ENCODE data around the gene NOSTRIN.

GRCh38 chr2:168793596-168793995 is 8.8 kb upstream of the NOSTRIN start:
- TF ChIP-seq, protein P1, sequence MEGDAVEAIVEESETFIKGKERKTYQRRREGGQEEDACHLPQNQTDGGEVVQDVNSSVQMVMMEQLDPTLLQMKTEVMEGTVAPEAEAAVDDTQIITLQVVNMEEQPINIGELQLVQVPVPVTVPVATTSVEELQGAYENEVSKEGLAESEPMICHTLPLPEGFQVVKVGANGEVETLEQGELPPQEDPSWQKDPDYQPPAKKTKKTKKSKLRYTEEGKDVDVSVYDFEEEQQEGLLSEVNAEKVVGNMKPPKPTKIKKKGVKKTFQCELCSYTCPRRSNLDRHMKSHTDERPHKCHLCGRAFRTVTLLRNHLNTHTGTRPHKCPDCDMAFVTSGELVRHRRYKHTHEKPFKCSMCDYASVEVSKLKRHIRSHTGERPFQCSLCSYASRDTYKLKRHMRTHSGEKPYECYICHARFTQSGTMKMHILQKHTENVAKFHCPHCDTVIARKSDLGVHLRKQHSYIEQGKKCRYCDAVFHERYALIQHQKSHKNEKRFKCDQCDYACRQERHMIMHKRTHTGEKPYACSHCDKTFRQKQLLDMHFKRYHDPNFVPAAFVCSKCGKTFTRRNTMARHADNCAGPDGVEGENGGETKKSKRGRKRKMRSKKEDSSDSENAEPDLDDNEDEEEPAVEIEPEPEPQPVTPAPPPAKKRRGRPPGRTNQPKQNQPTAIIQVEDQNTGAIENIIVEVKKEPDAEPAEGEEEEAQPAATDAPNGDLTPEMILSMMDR (conservative IDR thresholded peaks at IDR 0.05; ENCODE audit: low read length) = no peak
- no peak for TF ChIP-seq EZH2phosphoT487 (IDR thresholded peaks at IDR 0.05; ENCODE audit: borderline replicate concordance, low read depth, low read length)

Data from OCI-LY7 (cell line).